ENCODE measurements around the gene SERPINB8.

Gene SERPINB8

DNA sequence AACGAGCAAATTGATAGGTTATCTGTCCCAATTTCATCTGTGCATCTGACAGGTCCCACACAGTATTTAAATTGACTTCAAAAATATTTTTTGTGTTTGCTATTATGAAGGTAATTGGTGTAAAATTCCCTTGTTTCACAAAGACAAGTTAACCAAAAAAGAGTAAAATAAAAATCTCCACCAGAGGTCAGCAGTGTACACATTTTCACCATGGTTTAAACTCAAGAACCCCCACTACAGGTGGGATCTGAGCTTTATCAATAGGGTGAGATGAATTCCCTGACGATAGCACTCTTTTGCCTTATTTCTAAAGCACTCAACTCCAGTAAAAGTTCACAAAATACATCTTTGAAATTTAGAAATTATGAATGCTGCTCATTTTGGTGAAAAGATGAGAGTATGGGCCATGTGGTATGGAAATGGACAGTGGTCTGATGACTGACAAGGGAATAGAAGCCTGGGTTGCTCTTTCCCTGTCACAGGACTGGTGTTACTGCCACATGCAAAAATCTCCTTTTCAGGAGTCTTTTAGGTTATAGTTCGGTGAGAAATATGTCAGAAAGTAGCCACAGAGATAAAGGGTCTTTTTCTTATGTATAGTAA is 68.0 kb downstream of the SERPINB8 start:
- DNase-seq (ENCODE audit: low read depth): peak; percentile 34
- no peak overlapping the region for H3K4me3 ChIP-seq (ENCODE audit: low read depth, low read length)
- in situ Hi-C loops (cut with HindIII; ENCODE audit: low sequenced_read_pairs): no loop called here
- TF ChIP-seq, protein P1, sequence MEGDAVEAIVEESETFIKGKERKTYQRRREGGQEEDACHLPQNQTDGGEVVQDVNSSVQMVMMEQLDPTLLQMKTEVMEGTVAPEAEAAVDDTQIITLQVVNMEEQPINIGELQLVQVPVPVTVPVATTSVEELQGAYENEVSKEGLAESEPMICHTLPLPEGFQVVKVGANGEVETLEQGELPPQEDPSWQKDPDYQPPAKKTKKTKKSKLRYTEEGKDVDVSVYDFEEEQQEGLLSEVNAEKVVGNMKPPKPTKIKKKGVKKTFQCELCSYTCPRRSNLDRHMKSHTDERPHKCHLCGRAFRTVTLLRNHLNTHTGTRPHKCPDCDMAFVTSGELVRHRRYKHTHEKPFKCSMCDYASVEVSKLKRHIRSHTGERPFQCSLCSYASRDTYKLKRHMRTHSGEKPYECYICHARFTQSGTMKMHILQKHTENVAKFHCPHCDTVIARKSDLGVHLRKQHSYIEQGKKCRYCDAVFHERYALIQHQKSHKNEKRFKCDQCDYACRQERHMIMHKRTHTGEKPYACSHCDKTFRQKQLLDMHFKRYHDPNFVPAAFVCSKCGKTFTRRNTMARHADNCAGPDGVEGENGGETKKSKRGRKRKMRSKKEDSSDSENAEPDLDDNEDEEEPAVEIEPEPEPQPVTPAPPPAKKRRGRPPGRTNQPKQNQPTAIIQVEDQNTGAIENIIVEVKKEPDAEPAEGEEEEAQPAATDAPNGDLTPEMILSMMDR (IDR thresholded peaks at IDR 0.05; ENCODE audit: low read depth, low read length, missing control alignments): peak; percentile 54
